ENCODE data around the gene HIGD1C. TPM values are rescaled to one million over a fixed set of nuclear protein-coding genes. Genes with fewer than 3 reads are reported as not detected.

Gene HIGD1C
- total and polyA plus RNA-seq, 2 of the 8 experiments (the other 6 are each of a cell fraction or from before 2014, with no cell fraction given) = not detected

- WGBS, 2 experiments (ENCODE audit: extremely low coverage in 1 of 2, insufficient coverage in 1 of 2, insufficient read length in 1 of 2, insufficient replicate concordance in 2 of 2, low coverage in 1 of 2, low lambda C conversion rate in 2 of 2, missing lambda C conversion rate in 1 of 2) = 84% methylated on average over 5 of the region's 6 CpGs; no CpG with 5 or more reads in 1 of the 2 experiments
- H3K4me3 ChIP-seq (ENCODE audit: extremely low read depth in 1 of 4, insufficient read depth in 2 of 4, low read depth in 3 of 4, low read length in 4 of 4) = no peak overlapping the region
- H4K91ac ChIP-seq (replicated peaks; ENCODE audit: insufficient read length, low read length) = no peak overlapping the region
- no peak overlapping the region for H2AK5ac ChIP-seq (ENCODE audit: low read depth, low read length)
- H3K36me3 ChIP-seq (ENCODE audit: control insufficient read depth in 2 of 4, insufficient read depth in 4 of 4, low read length in 3 of 4) = peaks cover 0 to 2% (median 0%) of the 10 kb centered on the region in 4 experiments; a peak in 2 of 8 replicates
- H2BK120ac ChIP-seq (replicated peaks; ENCODE audit: low read depth, low read length) = no peak overlapping the region
- ChIA-PET CTCF (ENCODE audit: partially characterized antibody) (interaction anchor here (0.6 to 1.0 kb wide), 3 partner anchors 12 to 156 kb away, joined by 3 to 5 read pairs (median 4); no protein-coding TSS in a partner anchor), POLR2A (ENCODE audit: partially characterized antibody) (interaction anchor here (0.7 kb wide), 1 partner anchor 10 kb away, joined by 5 read pairs; no protein-coding TSS in a partner anchor)
- H3K9ac ChIP-seq (replicated peaks in 1 of 4; ENCODE audit: extremely low read depth in 1 of 4, low read depth in 3 of 4, low read length in 3 of 4) = no peak overlapping the region
- H4K5ac ChIP-seq (ENCODE audit: insufficient read length, low read depth, low read length) = no peak overlapping the region
- no peaks in the 10 kb centered on the region for H3K23me2 ChIP-seq (ENCODE audit: low read depth, low read length)
- no peaks in the 10 kb centered on the region for H3K4me1 ChIP-seq (replicated peaks in 1 of 4; ENCODE audit: control insufficient read depth in 3 of 4, insufficient read depth in 4 of 4, low read length in 3 of 4)
- H2BK5ac ChIP-seq (ENCODE audit: low read depth, low read length) = no peak overlapping the region
- TF ChIP-seq POU5F1 (IDR thresholded peaks at IDR 0.05; ENCODE audit: low read depth, low read length) = no peak
- no peak for TF ChIP-seq RFX5 (IDR thresholded peaks at IDR 0.05; ENCODE audit: borderline replicate concordance, low read depth, low read length)
- no peak for TF ChIP-seq CBX8 (IDR thresholded peaks at IDR 0.05; ENCODE audit: borderline replicate concordance, low read depth, low read length)
- TF ChIP-seq RBBP5 (IDR thresholded peaks at IDR 0.05; ENCODE audit: borderline replicate concordance, low read depth, low read length) = no peak
- no peak for TF ChIP-seq RAD21 (IDR thresholded peaks at IDR 0.05 in 1 of 2, conservative IDR thresholded peaks at IDR 0.05 in 1 of 2; ENCODE audit: low read depth in 2 of 2, low read length in 2 of 2)
- no peak for TF ChIP-seq POLR2A (IDR thresholded peaks at IDR 0.05; ENCODE audit: control extremely low read depth in 1 of 2, low read depth in 2 of 2, low read length in 2 of 2)
- TF ChIP-seq TCF12 (IDR thresholded peaks at IDR 0.05; ENCODE audit: low read depth, low read length) = no peak
- TF ChIP-seq FOSL1 (IDR thresholded peaks at IDR 0.05; ENCODE audit: insufficient read depth, low read depth, low read length) = no peak
- no peak for TF ChIP-seq KDM5A (IDR thresholded peaks at IDR 0.05; ENCODE audit: low read length)
- no peak for TF ChIP-seq SRF (IDR thresholded peaks at IDR 0.05; ENCODE audit: low read depth, low read length)
- TF ChIP-seq RXRA (IDR thresholded peaks at IDR 0.05; ENCODE audit: insufficient read depth, low read depth, low read length) = no peak
- no peak for FAIRE-seq
- H4K8ac ChIP-seq (ENCODE audit: extremely low read depth, insufficient read depth, low read length) = no peak overlapping the region
- H2BK12ac ChIP-seq (ENCODE audit: low read depth, low read length) = no peak overlapping the region
- no peak overlapping the region for H3K23ac ChIP-seq (ENCODE audit: insufficient read length)
- H2BK20ac ChIP-seq (ENCODE audit: low read length) = no peak overlapping the region
- no peaks in the 10 kb centered on the region for H3K79me1 ChIP-seq (ENCODE audit: low read depth, low read length)
- no peak overlapping the region for H3K4ac ChIP-seq (replicated peaks; ENCODE audit: insufficient read length, low read depth, low read length)
- H3K27me3 ChIP-seq (replicated peaks in 1 of 4; ENCODE audit: control insufficient read depth in 3 of 4, extremely low read depth in 1 of 4, insufficient read depth in 3 of 4, low read length in 3 of 4) = no peaks in the 10 kb centered on the region
- H3K27ac ChIP-seq (ENCODE audit: low read depth, low read length) = no peak overlapping the region
- no peak for DNase-seq (ENCODE audit: low read depth in 1 of 2, low spot score in 2 of 2)
- H3K18ac ChIP-seq (ENCODE audit: extremely low read depth, low read length) = no peak overlapping the region
- H3K56ac ChIP-seq (replicated peaks; ENCODE audit: insufficient read length, low read depth, low read length) = no peak overlapping the region
- no peak overlapping the region for H3K14ac ChIP-seq (ENCODE audit: insufficient read length)
- H2AFZ ChIP-seq (ENCODE audit: low read length) = no peak overlapping the region
- no peaks in the 10 kb centered on the region for H4K20me1 ChIP-seq (replicated peaks in 1 of 2; ENCODE audit: control insufficient read depth in 1 of 2, insufficient read depth in 2 of 2, low read length in 2 of 2)
- no peak overlapping the region for H3K4me2 ChIP-seq (ENCODE audit: insufficient read depth in 1 of 2, low read depth in 2 of 2, low read length in 2 of 2)
- H2BK15ac ChIP-seq (ENCODE audit: low read length) = no peak overlapping the region
- H3K9me3 ChIP-seq (ENCODE audit: insufficient read depth in 2 of 2, low read depth in 1 of 2, low read length in 1 of 2) = peaks cover 37 to 42% of the 10 kb centered on the region in 2 experiments
- no peaks in the 10 kb centered on the region for H3K79me2 ChIP-seq (ENCODE audit: control insufficient read depth in 1 of 2, insufficient read depth in 2 of 2, low read length in 2 of 2)
Observed at GRCh38 chr12:50914872-50915484, 37.4 kb upstream of the HIGD1C start.

Measured in H1 (cell line).